Glutamatergic neuron (in vitro differentiated cells): ENCODE data around the gene RAB11B. TPM values are rescaled to one million over a fixed set of nuclear protein-coding genes. Genes with fewer than 3 reads are reported as not detected.
A peak's percentile ranks its signal among the peaks of the same experiment; 100 is the strongest.

ENCODE experiments used
- DNase-seq: peaks from one replicate; pipeline ENCODE4 v3.0.0; 2022
- H3K27ac Mint-ChIP-seq: one replicate; pipeline ENCODE4 v1.8.0; 2020; ENCODE audit warnings: mild to moderate bottlenecking, mixed read lengths, inconsistent platforms; ENCODE audit not compliant: unreplicated experiment
- H3K27me3 Mint-ChIP-seq: one replicate; pipeline ENCODE4 v1.8.0; 2020; ENCODE audit warnings: mild to moderate bottlenecking, moderate library complexity, mixed read lengths, inconsistent platforms; ENCODE audit not compliant: unreplicated experiment
- H3K36me3 Mint-ChIP-seq: one replicate; pipeline ENCODE4 v1.8.0; 2020; ENCODE audit warnings: mild to moderate bottlenecking, mixed read lengths, inconsistent platforms; ENCODE audit not compliant: unreplicated experiment
- H3K4me1 Mint-ChIP-seq: one replicate; pipeline ENCODE4 v1.8.0; 2020; ENCODE audit warnings: mild to moderate bottlenecking, low read depth, mixed read lengths, inconsistent platforms; ENCODE audit not compliant: unreplicated experiment
- H3K4me3 Mint-ChIP-seq: one replicate; pipeline ENCODE4 v1.8.0; 2020; ENCODE audit warnings: mild to moderate bottlenecking, mixed read lengths, inconsistent platforms; ENCODE audit not compliant: unreplicated experiment
- H3K9me3 Mint-ChIP-seq: one replicate; pipeline ENCODE4 v1.8.0; 2020; ENCODE audit warnings: mild to moderate bottlenecking, moderate library complexity, mixed read lengths, inconsistent platforms; ENCODE audit not compliant: unreplicated experiment
- CTCF ChIP-seq: fragments of 200-600 bp; sonication (generic); IDR thresholded peaks from one replicate; pipeline ENCODE4 v1.5.0; 2021; ENCODE audit not compliant: partially characterized antibody, unreplicated experiment
- total RNA-seq: library from RNA; stranded (reverse); fragmentation: NEBNext Ultra II Directional; extraction: Animal tissue kit (Norgen Biotek cat#: 25700); gene quantifications from one replicate; pipeline ENCODE4 v1.2.1, GENCODE V29; 2021; ENCODE audit not compliant: unreplicated experiment

Gene RAB11B
- total RNA-seq, 1 donor from 2014 or later = 137 TPM

- Mint-ChIP-seq H3K4me3 (no peak overlapping the region), H3K36me3 (no peaks in the 10 kb centered on the region), H3K9me3 (peaks cover 13% of the 10 kb centered on the region), H3K4me1 (peaks cover 19% of the 10 kb centered on the region), H3K27me3 (peaks cover 7% of the 10 kb centered on the region), H3K27ac (no peak overlapping the region)
- DNase-seq = no peak
- TF ChIP-seq CTCF = no peak
Measured at GRCh38 chr19:8395621-8396082, 5.5 kb downstream of the RAB11B start.

GRCh38 chr19:8396185-8396562, 6.0 kb downstream of the RAB11B start:
- Mint-ChIP-seq H3K4me3 (no peak overlapping the region), H3K9me3 (peaks cover 13% of the 10 kb centered on the region), H3K27me3 (peaks cover 4% of the 10 kb centered on the region), H3K36me3 (no peaks in the 10 kb centered on the region), H3K27ac (no peak overlapping the region), H3K4me1 (peaks cover 19% of the 10 kb centered on the region)
- TF ChIP-seq CTCF = no peak
- DNase-seq = no peak

GRCh38 chr19:8396563-8397203, 6.5 kb downstream of the RAB11B start:
- Mint-ChIP-seq H3K36me3 (no peaks in the 10 kb centered on the region), H3K9me3 (peaks cover 13% of the 10 kb centered on the region), H3K4me3 (peak overlapping the region; percentile 18), H3K27me3 (peaks cover 4% of the 10 kb centered on the region), H3K4me1 (peaks cover 19% of the 10 kb centered on the region), H3K27ac (no peak overlapping the region)
- DNase-seq = peak; percentile 75
- no peak for TF ChIP-seq CTCF

- Mint-ChIP-seq H3K4me1 (peaks cover 17% of the 10 kb centered on the region), H3K27ac (no peak overlapping the region), H3K27me3 (peaks cover 4% of the 10 kb centered on the region), H3K9me3 (peaks cover 15% of the 10 kb centered on the region), H3K36me3 (no peaks in the 10 kb centered on the region), H3K4me3 (peak overlapping the region; percentile 22)
- no peak for DNase-seq
- TF ChIP-seq CTCF = no peak
Measured at GRCh38 chr19:8397271-8397670, 7.1 kb downstream of the RAB11B start.

- H3K36me3 Mint-ChIP-seq = no peaks in the 10 kb centered on the region
- peaks cover 15% of the 10 kb centered on the region for H3K9me3 Mint-ChIP-seq
- DNase-seq = no peak
- peaks cover 4% of the 10 kb centered on the region for H3K27me3 Mint-ChIP-seq
- TF ChIP-seq CTCF = no peak
- peaks cover 17% of the 10 kb centered on the region for H3K4me1 Mint-ChIP-seq
- H3K4me3 Mint-ChIP-seq = no peak overlapping the region
- H3K27ac Mint-ChIP-seq = no peak overlapping the region
Measured at GRCh38 chr19:8397746-8398310, 7.7 kb downstream of the RAB11B start.
